Measurements from ENCODE around the gene CYLC1.

The CYLC1 gene

DNA sequence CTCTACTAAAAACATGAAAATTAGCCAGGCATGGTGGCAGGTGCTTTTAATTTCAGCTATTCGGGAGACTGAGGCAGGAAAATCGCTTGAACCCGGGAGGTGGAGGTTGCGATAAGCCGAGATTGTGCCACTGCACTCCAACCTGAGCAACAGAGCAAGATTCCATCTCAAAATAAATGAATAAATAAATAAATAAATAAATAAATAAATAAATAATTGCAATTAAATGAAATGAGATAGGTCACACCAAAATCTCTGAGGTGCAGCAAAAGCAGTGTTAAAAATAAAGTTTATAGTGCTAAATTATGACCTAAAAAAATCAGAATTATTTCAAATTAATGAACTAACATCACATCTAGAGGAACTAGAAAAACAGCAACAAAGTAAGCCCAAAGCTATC is 13.6 kb upstream of the CYLC1 start:
- H3K27ac ChIP-seq: no peak overlapping the region
- H3K4me3 ChIP-seq (ENCODE audit: low read depth, low read length): no peak overlapping the region
- TF ChIP-seq, protein P1, sequence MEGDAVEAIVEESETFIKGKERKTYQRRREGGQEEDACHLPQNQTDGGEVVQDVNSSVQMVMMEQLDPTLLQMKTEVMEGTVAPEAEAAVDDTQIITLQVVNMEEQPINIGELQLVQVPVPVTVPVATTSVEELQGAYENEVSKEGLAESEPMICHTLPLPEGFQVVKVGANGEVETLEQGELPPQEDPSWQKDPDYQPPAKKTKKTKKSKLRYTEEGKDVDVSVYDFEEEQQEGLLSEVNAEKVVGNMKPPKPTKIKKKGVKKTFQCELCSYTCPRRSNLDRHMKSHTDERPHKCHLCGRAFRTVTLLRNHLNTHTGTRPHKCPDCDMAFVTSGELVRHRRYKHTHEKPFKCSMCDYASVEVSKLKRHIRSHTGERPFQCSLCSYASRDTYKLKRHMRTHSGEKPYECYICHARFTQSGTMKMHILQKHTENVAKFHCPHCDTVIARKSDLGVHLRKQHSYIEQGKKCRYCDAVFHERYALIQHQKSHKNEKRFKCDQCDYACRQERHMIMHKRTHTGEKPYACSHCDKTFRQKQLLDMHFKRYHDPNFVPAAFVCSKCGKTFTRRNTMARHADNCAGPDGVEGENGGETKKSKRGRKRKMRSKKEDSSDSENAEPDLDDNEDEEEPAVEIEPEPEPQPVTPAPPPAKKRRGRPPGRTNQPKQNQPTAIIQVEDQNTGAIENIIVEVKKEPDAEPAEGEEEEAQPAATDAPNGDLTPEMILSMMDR (IDR thresholded peaks at IDR 0.05): no peak
- H3K4me1 ChIP-seq: no peaks in the 10 kb centered on the region
- no peaks in the 10 kb centered on the region for H3K79me2 ChIP-seq
- H3K36me3 ChIP-seq (ENCODE audit: control insufficient read depth, insufficient read depth, low read length): no peaks in the 10 kb centered on the region
- no peak overlapping the region for H3K4me2 ChIP-seq (ENCODE audit: low read length)
- no peaks in the 10 kb centered on the region for H3K27me3 ChIP-seq (ENCODE audit: control insufficient read depth, insufficient read depth, low read length)
- H3K9me3 ChIP-seq (ENCODE audit: control insufficient read depth, low read length): no peaks in the 10 kb centered on the region
- no peak overlapping the region for H3K9ac ChIP-seq
- no peak overlapping the region for H2AFZ ChIP-seq

DNA sequence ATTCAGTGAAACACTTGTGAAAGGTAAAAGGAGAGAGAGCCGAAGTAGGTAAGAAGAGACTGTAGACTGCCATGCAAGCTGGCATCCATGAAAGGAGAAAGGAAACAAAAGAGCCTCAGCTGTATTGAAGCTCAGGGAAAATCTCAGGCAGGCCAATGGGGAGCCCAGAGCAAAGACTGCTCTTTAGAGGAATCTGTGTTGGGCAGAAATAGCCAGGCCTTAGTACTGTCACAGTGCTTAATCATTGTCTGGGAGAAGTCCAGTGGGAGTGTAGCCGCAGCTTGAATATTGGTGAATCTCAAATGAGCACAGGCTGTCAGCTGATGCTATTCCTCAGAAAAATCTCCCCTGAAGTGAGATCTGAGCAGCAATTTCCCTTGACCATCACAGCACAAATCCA is 27.6 kb downstream of the CYLC1 start:
- Histone ChIP-seq H3K4me3 (ENCODE audit: low read depth, low read length) (no peak overlapping the region), H3K27ac (no peak overlapping the region), H3K9ac (no peak overlapping the region), H3K27me3 (ENCODE audit: control insufficient read depth, insufficient read depth, low read length) (no peaks in the 10 kb centered on the region), H3K4me2 (ENCODE audit: low read length) (no peak overlapping the region), H2AFZ (no peak overlapping the region), H3K36me3 (ENCODE audit: control insufficient read depth, insufficient read depth, low read length) (no peaks in the 10 kb centered on the region), H3K4me1 (no peaks in the 10 kb centered on the region), H3K79me2 (no peaks in the 10 kb centered on the region), H3K9me3 (ENCODE audit: control insufficient read depth, low read length) (no peaks in the 10 kb centered on the region)
- TF ChIP-seq, protein P1 (IDR thresholded peaks at IDR 0.05): no peak

DNA sequence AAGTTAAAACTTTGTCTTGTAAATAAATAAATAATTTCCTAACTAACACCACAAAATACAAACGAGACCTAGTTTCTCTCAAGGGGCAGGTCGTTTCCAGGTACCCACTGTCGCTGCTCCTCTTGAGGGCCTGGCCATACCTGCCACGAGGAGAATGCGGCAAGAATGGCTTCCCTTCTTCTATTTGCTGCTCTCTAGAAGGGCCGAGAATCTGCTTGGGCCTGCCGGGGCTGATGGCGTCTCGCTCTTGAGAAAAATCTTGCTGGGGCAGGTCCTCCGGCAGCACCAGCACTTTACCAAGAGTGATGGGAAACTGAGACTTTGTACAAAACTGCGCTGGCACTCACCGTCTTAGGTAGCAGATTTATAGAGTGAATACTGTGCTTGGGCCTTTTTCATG is 31.5 kb downstream of the CYLC1 start:
- Histone ChIP-seq H3K4me3 (ENCODE audit: low read depth, low read length) (no peak overlapping the region), H3K79me2 (no peaks in the 10 kb centered on the region), H3K27me3 (ENCODE audit: control insufficient read depth, insufficient read depth, low read length) (no peaks in the 10 kb centered on the region), H3K9me3 (ENCODE audit: control insufficient read depth, low read length) (no peaks in the 10 kb centered on the region), H3K4me1 (no peaks in the 10 kb centered on the region), H3K9ac (no peak overlapping the region), H3K4me2 (ENCODE audit: low read length) (no peak overlapping the region), H3K36me3 (ENCODE audit: control insufficient read depth, insufficient read depth, low read length) (no peaks in the 10 kb centered on the region), H3K27ac (no peak overlapping the region), H2AFZ (no peak overlapping the region)
- TF ChIP-seq, protein P1 (IDR thresholded peaks at IDR 0.05): no peak

DNA sequence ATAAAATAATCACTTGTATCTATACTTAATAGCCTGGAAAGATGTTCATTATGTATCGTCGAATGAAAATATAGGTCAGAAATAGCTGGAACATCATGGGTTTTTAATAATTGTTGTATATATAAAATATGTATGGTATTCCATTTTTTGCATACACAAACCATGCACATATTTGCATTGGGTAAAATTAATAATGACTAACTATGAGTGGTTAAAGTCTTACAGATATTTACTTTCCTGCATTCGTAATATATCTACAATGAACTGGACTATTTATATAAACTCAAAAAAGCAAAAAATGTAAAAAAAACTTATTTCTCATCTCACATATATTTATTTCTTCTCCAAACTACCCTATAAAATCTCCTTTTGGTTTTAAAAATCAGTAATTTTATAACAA is 46.0 kb downstream of the CYLC1 start:
- H3K36me3 ChIP-seq (ENCODE audit: control insufficient read depth, insufficient read depth, low read length): no peaks in the 10 kb centered on the region
- H2AFZ ChIP-seq: no peak overlapping the region
- no peak overlapping the region for H3K4me2 ChIP-seq (ENCODE audit: low read length)
- no peaks in the 10 kb centered on the region for H3K4me1 ChIP-seq
- H3K4me3 ChIP-seq (ENCODE audit: low read depth, low read length): no peak overlapping the region
- H3K9ac ChIP-seq: no peak overlapping the region
- H3K79me2 ChIP-seq: no peaks in the 10 kb centered on the region
- no peak overlapping the region for H3K27ac ChIP-seq
- H3K27me3 ChIP-seq (ENCODE audit: control insufficient read depth, insufficient read depth, low read length): no peaks in the 10 kb centered on the region
- TF ChIP-seq, protein P1 (IDR thresholded peaks at IDR 0.05): no peak
- no peaks in the 10 kb centered on the region for H3K9me3 ChIP-seq (ENCODE audit: control insufficient read depth, low read length)

DNA sequence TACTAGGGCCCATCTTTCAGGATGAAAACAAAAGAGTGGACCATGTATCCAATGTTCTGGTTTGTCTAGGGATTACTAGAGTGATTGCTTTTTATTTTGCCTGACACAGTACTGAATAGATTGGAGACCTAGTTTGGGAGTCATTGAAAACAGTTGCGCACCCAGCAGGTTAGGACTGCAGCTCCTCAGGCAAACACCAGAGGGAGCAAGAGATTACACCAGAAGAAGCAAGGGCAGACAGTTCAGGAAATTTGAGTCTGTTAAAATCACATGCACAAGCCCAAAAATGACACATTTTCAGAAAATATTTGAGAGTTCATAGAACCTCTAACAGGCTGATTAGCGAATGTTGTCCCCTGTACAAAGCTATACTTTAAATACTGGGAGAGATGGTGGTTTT is 55.6 kb downstream of the CYLC1 start:
- Histone ChIP-seq H3K4me1 (no peaks in the 10 kb centered on the region), H3K9me3 (ENCODE audit: control insufficient read depth, low read length) (no peaks in the 10 kb centered on the region), H3K27me3 (ENCODE audit: control insufficient read depth, insufficient read depth, low read length) (no peaks in the 10 kb centered on the region), H3K27ac (no peak overlapping the region), H3K36me3 (ENCODE audit: control insufficient read depth, insufficient read depth, low read length) (no peaks in the 10 kb centered on the region), H3K4me3 (ENCODE audit: low read depth, low read length) (no peak overlapping the region), H3K4me2 (ENCODE audit: low read length) (no peak overlapping the region), H3K9ac (no peak overlapping the region), H3K79me2 (no peaks in the 10 kb centered on the region), H2AFZ (no peak overlapping the region)
- TF ChIP-seq, protein P1 (IDR thresholded peaks at IDR 0.05): no peak
